AG10803 (cell line): ENCODE measurements around the gene TBXT.

Experiments used
- DNase-seq: peaks from one replicate; pipeline ENCODE4 v3.0.0; 2010; ENCODE audit warnings: low read depth
- H3K4me3 ChIP-seq: 2 replicates; pipeline ENCODE4 v1.5.1; 2011; ENCODE audit warnings: mild to moderate bottlenecking, low read length, control low read depth
- TF ChIP-seq, protein P1 (sequence below): conservative IDR thresholded peaks from 2 replicates; pipeline ENCODE4 v1.5.1; 2011; ENCODE audit warnings: mild to moderate bottlenecking, low read length, control low read depth, inconsistent platforms

TBXT gene

GRCh38 chr6:166203003-166203640, 35.5 kb upstream of the TBXT start:
- DNase-seq = no peak
- TF ChIP-seq, protein P1, sequence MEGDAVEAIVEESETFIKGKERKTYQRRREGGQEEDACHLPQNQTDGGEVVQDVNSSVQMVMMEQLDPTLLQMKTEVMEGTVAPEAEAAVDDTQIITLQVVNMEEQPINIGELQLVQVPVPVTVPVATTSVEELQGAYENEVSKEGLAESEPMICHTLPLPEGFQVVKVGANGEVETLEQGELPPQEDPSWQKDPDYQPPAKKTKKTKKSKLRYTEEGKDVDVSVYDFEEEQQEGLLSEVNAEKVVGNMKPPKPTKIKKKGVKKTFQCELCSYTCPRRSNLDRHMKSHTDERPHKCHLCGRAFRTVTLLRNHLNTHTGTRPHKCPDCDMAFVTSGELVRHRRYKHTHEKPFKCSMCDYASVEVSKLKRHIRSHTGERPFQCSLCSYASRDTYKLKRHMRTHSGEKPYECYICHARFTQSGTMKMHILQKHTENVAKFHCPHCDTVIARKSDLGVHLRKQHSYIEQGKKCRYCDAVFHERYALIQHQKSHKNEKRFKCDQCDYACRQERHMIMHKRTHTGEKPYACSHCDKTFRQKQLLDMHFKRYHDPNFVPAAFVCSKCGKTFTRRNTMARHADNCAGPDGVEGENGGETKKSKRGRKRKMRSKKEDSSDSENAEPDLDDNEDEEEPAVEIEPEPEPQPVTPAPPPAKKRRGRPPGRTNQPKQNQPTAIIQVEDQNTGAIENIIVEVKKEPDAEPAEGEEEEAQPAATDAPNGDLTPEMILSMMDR = no peak
- H3K4me3 ChIP-seq = no peak overlapping the region

- TF ChIP-seq, protein P1 = no peak
- no peak for DNase-seq
- H3K4me3 ChIP-seq = no peak overlapping the region
Observed at GRCh38 chr6:166202321-166202733, 34.7 kb upstream of the TBXT start.

GRCh38 chr6:166201878-166202277, 34.2 kb upstream of the TBXT start:
- TF ChIP-seq, protein P1 = no peak
- H3K4me3 ChIP-seq = no peak overlapping the region
- DNase-seq = no peak

- no peak overlapping the region for H3K4me3 ChIP-seq
- no peak for DNase-seq
- TF ChIP-seq, protein P1 = no peak
Observed at GRCh38 chr6:166197361-166197760, 29.7 kb upstream of the TBXT start.

DNA sequence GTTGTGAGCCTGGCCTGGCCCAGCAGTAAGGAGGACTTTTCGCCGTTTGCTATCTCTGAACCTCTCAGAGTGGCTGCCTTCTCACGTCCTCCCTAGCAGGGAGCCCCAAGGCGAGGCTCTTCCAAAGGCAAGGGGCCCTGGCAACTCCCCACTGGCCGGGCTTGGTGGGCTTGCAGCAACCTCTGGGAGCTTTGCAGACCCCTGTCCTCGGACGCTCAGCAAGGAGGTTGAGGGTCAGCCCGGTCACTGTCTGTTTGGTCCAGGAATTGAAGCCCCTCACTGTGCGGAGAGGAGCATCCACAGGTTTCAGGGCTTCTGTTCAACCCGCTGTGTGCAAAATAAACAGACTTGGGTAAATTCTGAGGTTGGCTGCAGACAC, 28.2 kb upstream of the TBXT start:
- no peak overlapping the region for H3K4me3 ChIP-seq
- DNase-seq = no peak
- TF ChIP-seq, protein P1 = no peak

GRCh38 chr6:166194914-166195859, 27.5 kb upstream of the TBXT start:
- H3K4me3 ChIP-seq = no peak overlapping the region
- TF ChIP-seq, protein P1 = no peak
- DNase-seq = no peak
